GM19043 (cell line): ENCODE measurements around the gene ATP10A.
"Not testable (repeated sequence)": the region's sequence is repeated elsewhere in the genome, so short reads cannot be mapped to it uniquely, and the experiment has no call there.

Source experiments
- ATAC-seq: cut with Tn5 transposase; IDR thresholded peaks from one replicate; pipeline ENCODE4 v1.9.1; 2021; ENCODE audit warnings: low read depth; ENCODE audit not compliant: unreplicated experiment

ATP10A gene

GRCh38 chr15:25780479-25781255, 82.5 kb downstream of the ATP10A start:
- ATAC-seq = no peak

- ATAC-seq = no peak
These were observed 85.0 kb downstream of the ATP10A start for GRCh38 chr15:25778161-25778560.

- ATAC-seq = no peak
These were observed 86.1 kb downstream of the ATP10A start for GRCh38 chr15:25777037-25777436.

GRCh38 chr15:25776071-25776746, 86.9 kb downstream of the ATP10A start:
- no peak for ATAC-seq

GRCh38 chr15:25775317-25775912, 87.7 kb downstream of the ATP10A start:
- ATAC-seq = peak; percentile 92

- ATAC-seq = no peak
These were observed 88.3 kb downstream of the ATP10A start for GRCh38 chr15:25774871-25775270.

GRCh38 chr15:25773248-25773647, 89.9 kb downstream of the ATP10A start:
- no peak for ATAC-seq

- ATAC-seq = no peak
These were observed 90.6 kb downstream of the ATP10A start for GRCh38 chr15:25772500-25772899.

- ATAC-seq = not testable (repeated sequence)
These were observed 91.4 kb downstream of the ATP10A start for GRCh38 chr15:25771736-25772135.

GRCh38 chr15:25771338-25771706, 91.8 kb downstream of the ATP10A start:
- ATAC-seq = no peak

GRCh38 chr15:25770618-25771337, 92.3 kb downstream of the ATP10A start:
- no peak for ATAC-seq

GRCh38 chr15:25770031-25770430, 93.1 kb downstream of the ATP10A start:
- no peak for ATAC-seq

- no peak for ATAC-seq
These were observed 94.9 kb downstream of the ATP10A start for GRCh38 chr15:25768271-25768670.

- no peak for ATAC-seq
These were observed 95.6 kb downstream of the ATP10A start for GRCh38 chr15:25767356-25768151.

GRCh38 chr15:25766417-25766816, 96.7 kb downstream of the ATP10A start:
- no peak for ATAC-seq

- no peak for ATAC-seq
These were observed 98.0 kb downstream of the ATP10A start for GRCh38 chr15:25764980-25765735.

- no peak for ATAC-seq
These were observed 99.2 kb downstream of the ATP10A start for GRCh38 chr15:25763954-25764353.

GRCh38 chr15:25763331-25763751, 99.8 kb downstream of the ATP10A start:
- ATAC-seq = no peak

GRCh38 chr15:25761971-25762662, 101.0 kb downstream of the ATP10A start:
- no peak for ATAC-seq
